Measurements from ENCODE around the gene SNX24. TPM values are rescaled to one million over a fixed set of nuclear protein-coding genes. Genes with fewer than 3 reads are reported as not detected.

Gene SNX24
- total and polyA plus RNA-seq, 2 experiments from 2014 or later = 18.0 to 27.5 TPM

DNA sequence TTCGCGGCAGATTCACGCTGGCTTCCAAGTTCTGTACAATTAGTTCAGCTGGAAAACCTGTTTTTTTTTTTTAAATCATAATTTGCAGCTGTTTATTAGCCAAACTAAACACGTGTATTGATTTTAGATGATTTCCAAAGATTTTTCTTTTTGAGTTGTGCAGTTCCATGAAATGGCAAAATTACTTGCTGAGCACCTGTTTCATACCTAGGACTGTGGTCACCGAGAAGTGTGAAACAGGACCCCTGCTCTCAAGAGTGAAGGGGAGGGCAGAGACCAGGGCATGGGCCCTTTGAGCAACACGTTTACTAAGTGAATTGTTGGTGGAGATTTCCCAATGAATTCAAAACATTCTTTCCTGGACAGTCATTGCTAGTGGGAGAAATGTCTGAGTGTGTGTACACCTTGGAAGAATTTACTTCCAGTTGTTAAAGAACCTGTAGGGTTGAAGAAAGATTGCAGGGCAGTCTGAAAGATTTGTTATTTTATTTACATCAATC, 688 bp downstream of the SNX24 start (continued):
- TF ChIP-seq, protein P1, sequence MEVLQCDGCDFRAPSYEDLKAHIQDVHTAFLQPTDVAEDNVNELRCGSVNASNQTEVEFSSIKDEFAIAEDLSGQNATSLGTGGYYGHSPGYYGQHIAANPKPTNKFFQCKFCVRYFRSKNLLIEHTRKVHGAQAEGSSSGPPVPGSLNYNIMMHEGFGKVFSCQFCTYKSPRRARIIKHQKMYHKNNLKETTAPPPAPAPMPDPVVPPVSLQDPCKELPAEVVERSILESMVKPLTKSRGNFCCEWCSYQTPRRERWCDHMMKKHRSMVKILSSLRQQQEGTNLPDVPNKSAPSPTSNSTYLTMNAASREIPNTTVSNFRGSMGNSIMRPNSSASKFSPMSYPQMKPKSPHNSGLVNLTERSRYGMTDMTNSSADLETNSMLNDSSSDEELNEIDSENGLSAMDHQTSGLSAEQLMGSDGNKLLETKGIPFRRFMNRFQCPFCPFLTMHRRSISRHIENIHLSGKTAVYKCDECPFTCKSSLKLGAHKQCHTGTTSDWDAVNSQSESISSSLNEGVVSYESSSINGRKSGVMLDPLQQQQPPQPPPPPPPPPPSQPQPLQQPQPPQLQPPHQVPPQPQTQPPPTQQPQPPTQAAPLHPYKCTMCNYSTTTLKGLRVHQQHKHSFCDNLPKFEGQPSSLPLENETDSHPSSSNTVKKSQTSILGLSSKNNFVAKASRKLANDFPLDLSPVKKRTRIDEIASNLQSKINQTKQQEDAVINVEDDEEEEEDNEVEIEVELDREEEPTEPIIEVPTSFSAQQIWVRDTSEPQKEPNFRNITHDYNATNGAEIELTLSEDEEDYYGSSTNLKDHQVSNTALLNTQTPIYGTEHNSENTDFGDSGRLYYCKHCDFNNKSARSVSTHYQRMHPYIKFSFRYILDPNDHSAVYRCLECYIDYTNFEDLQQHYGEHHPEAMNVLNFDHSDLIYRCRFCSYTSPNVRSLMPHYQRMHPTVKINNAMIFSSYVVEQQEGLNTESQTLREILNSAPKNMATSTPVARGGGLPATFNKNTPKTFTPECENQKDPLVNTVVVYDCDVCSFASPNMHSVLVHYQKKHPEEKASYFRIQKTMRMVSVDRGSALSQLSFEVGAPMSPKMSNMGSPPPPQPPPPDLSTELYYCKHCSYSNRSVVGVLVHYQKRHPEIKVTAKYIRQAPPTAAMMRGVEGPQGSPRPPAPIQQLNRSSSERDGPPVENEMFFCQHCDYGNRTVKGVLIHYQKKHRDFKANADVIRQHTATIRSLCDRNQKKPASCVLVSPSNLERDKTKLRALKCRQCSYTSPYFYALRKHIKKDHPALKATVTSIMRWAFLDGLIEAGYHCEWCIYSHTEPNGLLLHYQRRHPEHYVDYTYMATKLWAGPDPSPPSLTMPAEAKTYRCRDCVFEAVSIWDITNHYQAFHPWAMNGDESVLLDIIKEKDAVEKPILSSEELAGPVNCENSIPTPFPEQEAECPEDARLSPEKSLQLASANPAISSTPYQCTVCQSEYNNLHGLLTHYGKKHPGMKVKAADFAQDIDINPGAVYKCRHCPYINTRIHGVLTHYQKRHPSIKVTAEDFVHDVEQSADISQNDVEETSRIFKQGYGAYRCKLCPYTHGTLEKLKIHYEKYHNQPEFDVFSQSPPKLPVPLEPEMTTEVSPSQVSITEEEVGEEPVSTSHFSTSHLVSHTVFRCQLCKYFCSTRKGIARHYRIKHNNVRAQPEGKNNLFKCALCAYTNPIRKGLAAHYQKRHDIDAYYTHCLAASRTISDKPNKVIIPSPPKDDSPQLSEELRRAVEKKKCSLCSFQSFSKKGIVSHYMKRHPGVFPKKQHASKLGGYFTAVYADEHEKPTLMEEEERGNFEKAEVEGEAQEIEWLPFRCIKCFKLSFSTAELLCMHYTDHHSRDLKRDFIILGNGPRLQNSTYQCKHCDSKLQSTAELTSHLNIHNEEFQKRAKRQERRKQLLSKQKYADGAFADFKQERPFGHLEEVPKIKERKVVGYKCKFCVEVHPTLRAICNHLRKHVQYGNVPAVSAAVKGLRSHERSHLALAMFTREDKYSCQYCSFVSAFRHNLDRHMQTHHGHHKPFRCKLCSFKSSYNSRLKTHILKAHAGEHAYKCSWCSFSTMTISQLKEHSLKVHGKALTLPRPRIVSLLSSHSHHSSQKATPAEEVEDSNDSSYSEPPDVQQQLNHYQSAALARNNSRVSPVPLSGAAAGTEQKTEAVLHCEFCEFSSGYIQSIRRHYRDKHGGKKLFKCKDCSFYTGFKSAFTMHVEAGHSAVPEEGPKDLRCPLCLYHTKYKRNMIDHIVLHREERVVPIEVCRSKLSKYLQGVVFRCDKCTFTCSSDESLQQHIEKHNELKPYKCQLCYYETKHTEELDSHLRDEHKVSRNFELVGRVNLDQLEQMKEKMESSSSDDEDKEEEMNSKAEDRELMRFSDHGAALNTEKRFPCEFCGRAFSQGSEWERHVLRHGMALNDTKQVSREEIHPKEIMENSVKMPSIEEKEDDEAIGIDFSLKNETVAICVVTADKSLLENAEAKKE (CRISPR knock-in tag; IDR thresholded peaks at IDR 0.05) = no peak
- TF ChIP-seq ZNF331 (CRISPR knock-in tag; IDR thresholded peaks at IDR 0.05; ENCODE audit: low read depth) (no peak), CREB1 (CRISPR knock-in tag; IDR thresholded peaks at IDR 0.05; ENCODE audit: low read depth) (no peak), EZH2 (IDR thresholded peaks at IDR 0.05; ENCODE audit: low read depth, unreplicated experiment) (no peak), NANOG (IDR thresholded peaks at IDR 0.05; ENCODE audit: borderline replicate concordance) (no peak), STAT1 (IDR thresholded peaks at IDR 0.05; ENCODE audit: unreplicated experiment) (no peak), JUNB (IDR thresholded peaks at IDR 0.05; ENCODE audit: unreplicated experiment) (no peak), ZNF114 (CRISPR knock-in tag; IDR thresholded peaks at IDR 0.05) (no peak), EZH2phosphoT487 (IDR thresholded peaks at IDR 0.05; ENCODE audit: unreplicated experiment) (no peak), POLR2AphosphoS5 (IDR thresholded peaks at IDR 0.05; ENCODE audit: low read depth) (no peak)
- TF ChIP-seq, protein P2, sequence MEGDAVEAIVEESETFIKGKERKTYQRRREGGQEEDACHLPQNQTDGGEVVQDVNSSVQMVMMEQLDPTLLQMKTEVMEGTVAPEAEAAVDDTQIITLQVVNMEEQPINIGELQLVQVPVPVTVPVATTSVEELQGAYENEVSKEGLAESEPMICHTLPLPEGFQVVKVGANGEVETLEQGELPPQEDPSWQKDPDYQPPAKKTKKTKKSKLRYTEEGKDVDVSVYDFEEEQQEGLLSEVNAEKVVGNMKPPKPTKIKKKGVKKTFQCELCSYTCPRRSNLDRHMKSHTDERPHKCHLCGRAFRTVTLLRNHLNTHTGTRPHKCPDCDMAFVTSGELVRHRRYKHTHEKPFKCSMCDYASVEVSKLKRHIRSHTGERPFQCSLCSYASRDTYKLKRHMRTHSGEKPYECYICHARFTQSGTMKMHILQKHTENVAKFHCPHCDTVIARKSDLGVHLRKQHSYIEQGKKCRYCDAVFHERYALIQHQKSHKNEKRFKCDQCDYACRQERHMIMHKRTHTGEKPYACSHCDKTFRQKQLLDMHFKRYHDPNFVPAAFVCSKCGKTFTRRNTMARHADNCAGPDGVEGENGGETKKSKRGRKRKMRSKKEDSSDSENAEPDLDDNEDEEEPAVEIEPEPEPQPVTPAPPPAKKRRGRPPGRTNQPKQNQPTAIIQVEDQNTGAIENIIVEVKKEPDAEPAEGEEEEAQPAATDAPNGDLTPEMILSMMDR (conservative IDR thresholded peaks at IDR 0.05; ENCODE audit: low read depth in 2 of 2) = no peak

Data from GM23338 (cell line).